Measurements from ENCODE around the gene ABRAXAS1.

DNA sequence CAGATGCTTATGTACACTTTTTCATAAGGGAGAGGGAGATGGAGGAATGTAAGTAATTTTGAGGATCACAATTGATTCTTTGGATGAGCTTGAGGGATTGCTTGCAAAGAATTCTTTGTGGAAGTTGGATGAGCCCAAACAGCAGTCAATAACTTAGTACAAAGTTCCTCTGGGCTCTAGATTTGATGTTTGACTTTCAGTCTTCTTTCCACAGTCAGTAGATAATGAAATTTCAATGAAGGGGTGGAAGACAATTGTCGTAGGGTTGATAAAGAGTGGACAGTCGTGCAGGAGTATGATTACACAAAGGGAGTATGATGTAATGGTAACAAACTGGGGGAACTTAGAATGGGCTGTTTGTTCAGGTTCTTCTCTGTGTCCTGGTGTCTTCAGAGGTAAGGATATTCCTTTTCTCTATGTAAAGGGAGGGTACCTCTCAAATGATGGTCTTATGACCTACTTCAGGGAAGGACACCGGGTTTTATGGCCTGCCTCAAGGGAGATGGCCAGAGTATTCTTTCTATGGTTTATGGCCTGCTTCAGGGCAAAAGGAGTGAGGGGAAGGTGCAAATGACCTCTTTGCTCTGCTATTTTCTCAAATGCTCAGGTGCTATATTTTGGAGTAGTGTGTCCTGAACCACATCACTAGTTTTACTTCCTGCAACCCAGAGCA is 1.7 kb upstream of the ABRAXAS1 start:
- TF ChIP-seq ZNF274 (IDR thresholded peaks at IDR 0.05; ENCODE audit: low read depth, low read length): no peak
- TF ChIP-seq YY1 (IDR thresholded peaks at IDR 0.05; ENCODE audit: insufficient read depth, insufficient read length): no peak
- TF ChIP-seq SUZ12 (IDR thresholded peaks at IDR 0.05; ENCODE audit: extremely low read depth, insufficient read depth, insufficient read length): no peak
